HAP-1 (cell line): ENCODE measurements around the gene ZNF133.
"Not testable (repeated sequence)": the region's sequence is repeated elsewhere in the genome, so short reads cannot be mapped to it uniquely, and the experiment has no call there.

Source experiments
- DNase-seq, 2 experiments: peaks; one replicate each; pipeline ENCODE4 v3.0.0-alpha.2; 2016 to 2020; ENCODE audit warnings: low spot score in 2 of 2
- H3K27me3 ChIP-seq: fragments of 250-450 bp; sonication (Bioruptor Pico); 2 replicates; pipeline ENCODE4 v1.5.1; 2020; ENCODE audit warnings: low read depth, mild to moderate bottlenecking, moderate library complexity
- H3K36me3 ChIP-seq: fragments of 250-450 bp; sonication (Bioruptor Pico); replicated peaks from 2 replicates; pipeline ENCODE4 v1.5.1; 2020; ENCODE audit warnings: mild to moderate bottlenecking
- H3K4me1 ChIP-seq: fragments of 250-450 bp; sonication (Bioruptor Pico); 2 replicates; pipeline ENCODE4 v1.5.1; 2020; ENCODE audit warnings: mild to moderate bottlenecking
- H3K4me3 ChIP-seq: fragments of 250-450 bp; sonication (Bioruptor Pico); 2 replicates; pipeline ENCODE4 v1.5.1; 2020; ENCODE audit warnings: mild to moderate bottlenecking, moderate library complexity
- H3K9me3 ChIP-seq: fragments of 250-450 bp; sonication (Bioruptor Pico); 2 replicates; pipeline ENCODE4 v1.5.1; 2020; ENCODE audit warnings: mild to moderate bottlenecking, moderate library complexity
- in situ Hi-C: fragments of 300-500 bp; cut with MboI; formaldehyde crosslinking; loops from 3 replicates; pipeline ENCODE4 v1.14.3; 2020; ENCODE audit warnings: low sequenced_read_pairs, inconsistent platforms, mixed read lengths

ZNF133 gene

GRCh38 chr20:18307301-18307700, 19.0 kb downstream of the ZNF133 start:
- H3K36me3 ChIP-seq: no peaks in the 10 kb centered on the region
- H3K9me3 ChIP-seq: no peaks in the 10 kb centered on the region
- no peak for DNase-seq
- in situ Hi-C loops: no loop called here
- no peak overlapping the region for H3K4me3 ChIP-seq
- H3K27me3 ChIP-seq: no peaks in the 10 kb centered on the region
- H3K4me1 ChIP-seq: no peaks in the 10 kb centered on the region

- no peaks in the 10 kb centered on the region for H3K36me3 ChIP-seq
These were observed 21.7 kb downstream of the ZNF133 start for GRCh38 chr20:18310051-18310450.

GRCh38 chr20:18310592-18310991, 22.3 kb downstream of the ZNF133 start:
- no peak overlapping the region for H3K4me3 ChIP-seq
- H3K36me3 ChIP-seq: no peaks in the 10 kb centered on the region; the same call in 1 of the 2 replicates
- H3K9me3 ChIP-seq: no peaks in the 10 kb centered on the region
- in situ Hi-C loops: no loop called here
- no peaks in the 10 kb centered on the region for H3K4me1 ChIP-seq
- H3K27me3 ChIP-seq: no peaks in the 10 kb centered on the region
- DNase-seq: no peak

More at GRCh38 chr20:18310051-18310450, 21.7 kb downstream of the ZNF133 start:
- no peak for DNase-seq
- no peak overlapping the region for H3K4me3 ChIP-seq
- no peaks in the 10 kb centered on the region for H3K9me3 ChIP-seq
- no peaks in the 10 kb centered on the region for H3K4me1 ChIP-seq
- no peaks in the 10 kb centered on the region for H3K27me3 ChIP-seq
- in situ Hi-C loops: no loop called here

DNA sequence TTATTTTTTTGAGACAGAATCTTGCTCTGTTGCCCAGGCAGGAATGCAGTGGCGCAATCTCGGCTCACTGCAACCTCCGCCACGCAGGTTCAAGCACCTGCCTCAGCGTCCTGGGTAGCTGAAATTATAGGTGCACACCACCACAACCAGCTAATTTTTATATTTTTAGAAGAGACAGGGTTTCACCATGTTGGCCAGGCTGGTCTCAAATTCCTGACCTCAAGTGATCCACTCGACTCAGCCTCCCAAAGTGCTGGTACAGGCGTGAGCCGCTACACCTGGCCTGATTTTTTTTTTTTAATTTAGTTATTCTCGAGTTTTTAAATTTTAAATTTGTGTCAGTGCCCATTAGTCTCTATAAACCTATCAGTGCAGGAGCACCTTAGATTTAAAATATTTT, 24.4 kb downstream of the ZNF133 start:
- in situ Hi-C loops: no loop called here
- no peak overlapping the region for H3K4me3 ChIP-seq
- H3K36me3 ChIP-seq: peaks cover 10% of the 10 kb centered on the region
- no peaks in the 10 kb centered on the region for H3K9me3 ChIP-seq
- no peak for DNase-seq
- H3K4me1 ChIP-seq: no peaks in the 10 kb centered on the region
- H3K27me3 ChIP-seq: no peaks in the 10 kb centered on the region

- no peak for DNase-seq
- no peaks in the 10 kb centered on the region for H3K4me1 ChIP-seq
- no peaks in the 10 kb centered on the region for H3K27me3 ChIP-seq
- in situ Hi-C loops: no loop called here
- no peak overlapping the region for H3K4me3 ChIP-seq
- peaks cover 10% of the 10 kb centered on the region for H3K36me3 ChIP-seq
- H3K9me3 ChIP-seq: no peaks in the 10 kb centered on the region
These were observed 25.1 kb downstream of the ZNF133 start for GRCh38 chr20:18313411-18313810.

DNA sequence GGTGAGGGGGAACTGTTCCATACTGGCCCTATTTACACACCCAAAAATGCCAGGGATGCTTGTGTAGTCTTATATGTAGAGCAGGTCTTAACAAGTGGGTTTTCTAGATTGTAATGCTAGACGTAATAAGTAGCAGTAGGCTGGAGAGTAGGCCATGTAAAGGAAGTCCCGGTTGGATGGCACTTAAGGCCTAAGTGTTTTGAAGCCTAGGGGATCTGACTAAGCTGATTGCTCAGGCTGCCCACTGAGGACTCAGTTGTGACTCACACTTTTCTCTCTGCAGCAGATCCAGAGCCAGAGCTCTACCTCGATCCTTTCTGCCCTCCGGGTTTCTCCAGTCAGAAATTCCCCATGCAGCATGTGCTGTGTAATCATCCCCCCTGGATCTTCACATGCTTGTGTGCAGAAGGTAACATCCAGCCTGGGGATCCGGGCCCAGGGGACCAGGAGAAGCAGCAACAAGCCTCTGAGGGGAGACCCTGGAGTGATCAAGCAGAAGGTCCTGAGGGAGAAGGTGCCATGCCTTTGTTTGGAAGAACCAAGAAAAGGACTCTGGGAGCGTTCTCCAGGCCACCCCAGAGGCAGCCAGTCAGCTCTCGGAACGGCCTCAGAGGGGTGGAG, 26.6 kb downstream of the ZNF133 start:
- no peak overlapping the region for H3K4me3 ChIP-seq
- in situ Hi-C loops: no loop called here
- no peaks in the 10 kb centered on the region for H3K9me3 ChIP-seq
- H3K27me3 ChIP-seq: no peaks in the 10 kb centered on the region
- DNase-seq: no peak
- no peaks in the 10 kb centered on the region for H3K4me1 ChIP-seq
- H3K36me3 ChIP-seq: peaks cover 10% of the 10 kb centered on the region

DNA sequence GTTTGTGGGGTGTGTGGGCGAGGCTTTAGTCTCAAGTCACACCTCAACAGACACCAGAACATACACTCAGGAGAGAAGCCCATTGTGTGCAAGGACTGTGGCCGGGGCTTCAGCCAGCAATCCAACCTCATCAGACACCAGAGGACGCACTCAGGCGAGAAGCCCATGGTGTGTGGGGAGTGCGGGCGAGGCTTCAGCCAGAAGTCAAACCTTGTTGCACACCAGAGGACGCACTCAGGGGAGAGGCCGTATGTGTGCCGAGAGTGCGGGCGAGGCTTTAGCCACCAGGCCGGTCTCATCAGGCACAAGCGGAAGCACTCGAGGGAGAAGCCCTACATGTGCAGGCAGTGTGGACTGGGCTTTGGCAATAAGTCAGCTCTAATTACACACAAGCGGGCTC, 27.8 kb downstream of the ZNF133 start:
- H3K4me1 ChIP-seq: no peaks in the 10 kb centered on the region
- H3K9me3 ChIP-seq: no peaks in the 10 kb centered on the region
- H3K36me3 ChIP-seq: peaks cover 10% of the 10 kb centered on the region
- no peaks in the 10 kb centered on the region for H3K27me3 ChIP-seq
- H3K4me3 ChIP-seq: no peak overlapping the region
- DNase-seq: no peak
- in situ Hi-C loops: no loop called here

GRCh38 chr20:18321316-18321715, 33.0 kb downstream of the ZNF133 start:
- no peaks in the 10 kb centered on the region for H3K27me3 ChIP-seq
- in situ Hi-C loops: no loop called here
- H3K4me3 ChIP-seq: no peak overlapping the region
- H3K9me3 ChIP-seq: no peaks in the 10 kb centered on the region
- DNase-seq: no peak
- H3K4me1 ChIP-seq: peaks cover 12% of the 10 kb centered on the region
- H3K36me3 ChIP-seq: peaks cover 3% of the 10 kb centered on the region

DNA sequence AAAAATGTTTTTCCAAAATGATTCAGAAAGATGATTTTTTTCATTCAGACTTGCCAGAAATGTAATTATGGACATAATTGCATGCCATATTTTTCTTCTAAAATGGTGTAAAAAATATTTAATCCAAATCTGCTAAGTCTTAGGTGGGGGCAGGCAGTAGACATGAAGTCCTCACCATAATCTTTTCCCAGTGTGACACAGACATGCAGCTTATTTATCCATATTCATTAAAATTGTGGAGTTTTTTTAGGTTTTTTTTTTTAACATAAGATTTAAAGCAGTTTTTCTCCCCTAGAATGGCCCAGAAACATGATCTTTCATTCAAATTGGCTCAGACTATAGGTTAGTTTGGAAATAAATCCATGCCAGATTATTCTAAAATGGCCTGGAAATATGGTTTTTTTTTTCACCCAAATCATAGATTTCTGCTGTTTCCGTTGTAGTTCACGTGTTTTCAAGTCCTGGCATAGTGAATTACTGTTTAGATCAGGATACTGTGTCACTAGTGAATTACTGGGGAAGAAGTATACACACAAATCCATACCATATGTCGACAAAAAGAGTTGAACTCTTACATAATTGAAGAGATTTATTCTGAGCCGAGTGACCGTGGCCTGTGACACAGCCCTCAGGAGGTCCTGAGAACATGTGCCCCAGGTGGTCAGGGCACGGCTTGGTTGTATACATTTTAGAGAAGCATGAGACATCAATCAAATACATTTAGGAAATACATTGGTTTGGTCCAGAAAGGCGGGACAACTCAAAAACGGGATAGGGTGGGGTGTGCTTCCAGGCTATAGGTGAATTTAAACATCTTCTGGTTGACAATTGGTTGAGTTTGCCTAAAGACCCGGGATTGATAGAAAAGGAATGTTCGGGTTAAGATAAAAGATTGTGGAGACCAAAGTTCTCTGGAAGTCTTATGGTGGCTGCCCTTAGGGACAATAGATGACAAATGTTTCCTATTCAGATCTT, 33.9 kb downstream of the ZNF133 start:
- no peaks in the 10 kb centered on the region for H3K27me3 ChIP-seq
- H3K36me3 ChIP-seq: no peaks in the 10 kb centered on the region
- H3K4me1 ChIP-seq: peaks cover 12% of the 10 kb centered on the region
- in situ Hi-C loops: no loop called here
- no peak overlapping the region for H3K4me3 ChIP-seq
- DNase-seq: no peak
- H3K9me3 ChIP-seq: no peaks in the 10 kb centered on the region

DNA sequence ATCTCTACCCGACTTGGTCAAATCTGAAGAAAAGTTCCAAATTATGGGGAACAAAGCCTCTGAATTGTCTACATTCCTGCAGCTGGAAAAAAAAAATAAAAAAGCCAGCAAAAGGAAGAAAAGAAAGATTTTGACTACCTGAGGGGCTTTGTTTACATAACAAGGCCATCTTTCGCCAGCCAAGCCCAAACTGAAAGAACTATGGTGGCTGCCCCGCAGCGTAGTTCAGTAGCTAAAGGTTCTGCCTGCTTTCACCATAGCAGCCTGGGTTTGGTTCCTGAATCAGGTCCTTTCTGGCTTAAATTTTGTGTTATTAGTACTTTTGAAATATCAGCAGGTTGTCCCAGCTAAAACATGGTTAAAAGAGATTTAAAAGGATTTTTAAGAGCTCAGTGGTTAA, 35.4 kb downstream of the ZNF133 start:
- Histone ChIP-seq H3K36me3 (no peaks in the 10 kb centered on the region), H3K4me1 (peaks cover 12% of the 10 kb centered on the region), H3K4me3 (no peak overlapping the region), H3K27me3 (no peaks in the 10 kb centered on the region), H3K9me3 (no peaks in the 10 kb centered on the region)
- in situ Hi-C loops: no loop called here
- peak in 1 of 2 experiments; percentile 5 for DNase-seq

- no peak for DNase-seq
- Histone ChIP-seq H3K9me3 (no peaks in the 10 kb centered on the region), H3K4me1 (peaks cover 12% of the 10 kb centered on the region), H3K4me3 (no peak overlapping the region), H3K36me3 (no peaks in the 10 kb centered on the region), H3K27me3 (no peaks in the 10 kb centered on the region)
- in situ Hi-C loops: no loop called here
These were observed 36.3 kb downstream of the ZNF133 start for GRCh38 chr20:18324596-18325089.

- DNase-seq: no peak
- in situ Hi-C loops: no loop called here
- Histone ChIP-seq H3K36me3 (no peaks in the 10 kb centered on the region), H3K27me3 (no peaks in the 10 kb centered on the region), H3K4me3 (no peak overlapping the region), H3K9me3 (no peaks in the 10 kb centered on the region), H3K4me1 (peaks cover 12% of the 10 kb centered on the region)
These were observed 38.7 kb downstream of the ZNF133 start for GRCh38 chr20:18326990-18327389.

- H3K9me3 ChIP-seq: no peaks in the 10 kb centered on the region
- H3K4me3 ChIP-seq: no peak overlapping the region
- no peak for DNase-seq
- H3K4me1 ChIP-seq: no peaks in the 10 kb centered on the region
- H3K27me3 ChIP-seq: no peaks in the 10 kb centered on the region
- no peaks in the 10 kb centered on the region for H3K36me3 ChIP-seq
- in situ Hi-C loops: no loop called here
These were observed 43.4 kb downstream of the ZNF133 start for GRCh38 chr20:18331694-18332093.

DNA sequence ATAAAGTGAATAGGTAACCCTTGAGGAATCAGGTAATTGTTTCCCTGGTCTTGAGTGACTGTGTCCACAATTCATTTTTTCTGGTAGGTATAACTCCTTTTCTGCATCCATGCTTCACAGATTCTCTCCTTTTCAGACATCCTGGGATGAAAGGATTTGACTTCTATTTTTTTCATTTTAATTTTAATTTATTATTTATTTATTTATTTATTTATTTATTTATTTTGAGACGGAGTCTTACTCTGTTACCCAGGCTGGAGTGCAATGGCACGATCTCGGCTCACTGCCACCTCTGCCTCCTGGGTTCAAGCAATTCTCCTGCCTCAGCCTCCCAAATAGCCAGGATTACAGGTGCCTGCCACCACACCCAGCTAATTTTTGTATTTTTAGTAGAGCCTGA, 61.4 kb downstream of the ZNF133 start:
- in situ Hi-C loops, DNase-seq, H3K9me3 ChIP-seq, H3K36me3 ChIP-seq, H3K27me3 ChIP-seq, H3K4me3 ChIP-seq, H3K4me1 ChIP-seq: not testable (repeated sequence)
